ENCODE data around the gene NCOA3.
A peak's percentile ranks its signal among the peaks of the same experiment; 100 is the strongest.

Gene NCOA3

DNA sequence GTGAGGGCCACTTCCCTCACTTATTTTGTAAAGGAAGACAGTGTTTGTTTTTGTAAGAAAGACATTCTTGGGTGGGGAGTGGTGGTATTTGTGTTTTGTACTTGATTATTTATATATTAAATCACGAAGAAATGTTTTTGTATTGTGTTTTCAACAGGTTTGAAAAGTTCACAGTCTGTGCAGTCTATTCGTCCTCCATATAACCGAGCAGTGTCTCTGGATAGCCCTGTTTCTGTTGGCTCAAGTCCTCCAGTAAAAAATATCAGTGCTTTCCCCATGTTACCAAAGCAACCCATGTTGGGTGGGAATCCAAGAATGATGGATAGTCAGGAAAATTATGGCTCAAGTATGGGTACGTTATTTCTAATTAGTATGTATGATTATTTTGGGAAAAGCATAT lies 137.2 kb downstream of the NCOA3 start:
- no peak for DNase-seq (ENCODE audit: low spot score)

DNA sequence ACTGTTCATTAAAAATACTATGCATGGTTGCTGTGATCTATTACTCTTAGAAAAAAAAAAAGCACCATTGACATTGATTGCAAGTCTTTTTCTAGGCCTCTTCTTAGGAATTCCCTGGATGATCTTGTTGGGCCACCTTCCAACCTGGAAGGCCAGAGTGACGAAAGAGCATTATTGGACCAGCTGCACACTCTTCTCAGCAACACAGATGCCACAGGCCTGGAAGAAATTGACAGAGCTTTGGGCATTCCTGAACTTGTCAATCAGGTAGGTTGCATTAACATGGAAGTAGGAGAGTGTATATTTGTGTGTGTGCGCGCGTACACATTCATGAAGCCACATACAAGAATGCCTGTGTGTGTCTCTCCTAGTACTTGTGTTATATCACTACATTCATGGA lies 140.4 kb downstream of the NCOA3 start:
- DNase-seq (ENCODE audit: low spot score): no peak

DNA sequence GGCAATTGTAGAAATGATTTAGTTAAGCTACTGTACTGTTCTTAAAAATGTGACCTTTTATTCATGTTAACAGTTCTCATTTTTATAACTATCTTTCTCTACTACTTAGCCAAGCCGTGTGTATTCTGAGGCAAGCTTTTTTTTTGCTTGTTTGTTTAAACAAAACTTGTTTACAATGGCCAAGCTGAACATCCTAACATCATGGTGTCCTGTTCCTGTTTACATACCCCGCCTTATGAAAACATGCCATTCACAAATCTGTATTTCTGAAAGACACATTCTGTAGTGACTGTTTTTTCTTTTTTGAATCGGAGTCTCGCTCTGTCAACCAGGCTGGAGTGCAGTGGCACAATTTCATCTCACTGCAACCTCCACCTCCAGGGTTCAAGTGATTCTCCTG lies 140.9 kb downstream of the NCOA3 start:
- no peak for DNase-seq (ENCODE audit: low spot score)

DNA sequence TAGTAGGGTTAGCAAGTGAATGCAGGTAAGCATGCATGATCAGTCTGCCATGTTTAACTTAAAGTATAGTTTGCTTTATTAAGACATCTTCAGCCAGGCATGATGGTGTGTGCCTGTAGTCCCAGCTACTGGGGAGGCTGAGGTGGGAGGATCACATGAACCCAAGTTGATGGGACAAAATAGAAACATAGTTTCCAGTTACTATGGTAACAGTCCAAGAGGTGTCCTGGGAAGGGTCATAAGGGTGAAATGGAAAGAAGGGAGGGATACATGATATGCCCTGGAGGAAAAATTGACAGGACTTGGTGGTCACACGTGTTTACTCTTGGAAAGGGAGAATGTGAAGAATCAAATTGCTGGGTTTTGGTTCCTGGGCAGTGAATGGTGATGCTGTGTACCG lies 143.9 kb downstream of the NCOA3 start:
- DNase-seq (ENCODE audit: low spot score): no peak

DNA sequence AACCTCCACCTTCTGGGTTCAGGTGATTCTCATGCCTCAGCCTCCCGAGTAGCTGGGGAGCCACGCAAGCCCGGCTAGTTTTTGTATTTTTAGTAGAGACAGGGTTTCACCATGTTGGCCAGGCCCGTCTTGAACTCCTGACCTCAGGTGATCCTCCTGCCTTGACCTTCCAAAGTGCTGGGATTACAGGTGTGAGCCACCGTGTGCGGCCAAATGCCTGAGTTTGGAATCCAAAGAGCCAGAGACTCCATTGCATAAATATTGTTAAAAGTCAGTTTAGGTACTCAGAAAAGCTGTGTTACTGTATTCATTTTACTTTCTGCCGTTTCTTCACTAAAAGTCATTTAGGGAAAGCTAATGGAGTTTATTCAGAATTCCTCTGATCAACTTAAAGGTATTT lies 146.3 kb downstream of the NCOA3 start:
- DNase-seq (ENCODE audit: low spot score): no peak

DNA sequence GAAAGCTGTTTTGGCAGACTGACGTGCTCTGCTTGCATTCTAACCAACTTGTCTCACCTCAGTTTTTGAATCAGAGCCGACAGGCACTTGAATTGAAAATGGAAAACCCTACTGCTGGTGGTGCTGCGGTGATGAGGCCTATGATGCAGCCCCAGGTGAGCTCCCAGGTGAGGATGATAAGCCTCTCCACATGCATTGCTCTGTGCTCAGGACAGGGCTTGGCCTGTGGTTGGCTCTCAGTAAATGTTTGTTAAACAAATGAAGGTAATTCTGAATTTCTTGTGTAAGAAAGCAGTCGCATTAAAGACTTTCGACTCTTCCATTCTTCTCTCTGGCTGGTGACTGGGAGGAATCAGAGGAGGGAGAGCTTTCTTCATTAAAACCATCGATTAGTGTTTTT lies 147.3 kb downstream of the NCOA3 start:
- no peak for DNase-seq (ENCODE audit: low spot score)

DNA sequence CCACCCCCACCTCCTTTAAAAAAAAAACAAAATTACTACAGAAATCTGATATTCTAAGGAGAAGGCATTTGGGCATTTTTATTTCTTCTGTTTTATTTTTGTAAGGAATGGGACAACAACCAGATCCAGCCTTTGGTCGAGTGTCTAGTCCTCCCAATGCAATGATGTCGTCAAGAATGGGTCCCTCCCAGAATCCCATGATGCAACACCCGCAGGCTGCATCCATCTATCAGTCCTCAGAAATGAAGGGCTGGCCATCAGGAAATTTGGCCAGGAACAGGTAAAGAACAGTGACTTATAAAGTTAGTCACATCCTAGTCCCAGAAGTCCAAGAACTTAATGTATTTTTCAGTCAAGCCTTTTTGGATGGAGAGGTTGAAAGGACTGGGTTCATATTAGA lies 150.6 kb downstream of the NCOA3 start:
- DNase-seq (ENCODE audit: low spot score): no peak

DNA sequence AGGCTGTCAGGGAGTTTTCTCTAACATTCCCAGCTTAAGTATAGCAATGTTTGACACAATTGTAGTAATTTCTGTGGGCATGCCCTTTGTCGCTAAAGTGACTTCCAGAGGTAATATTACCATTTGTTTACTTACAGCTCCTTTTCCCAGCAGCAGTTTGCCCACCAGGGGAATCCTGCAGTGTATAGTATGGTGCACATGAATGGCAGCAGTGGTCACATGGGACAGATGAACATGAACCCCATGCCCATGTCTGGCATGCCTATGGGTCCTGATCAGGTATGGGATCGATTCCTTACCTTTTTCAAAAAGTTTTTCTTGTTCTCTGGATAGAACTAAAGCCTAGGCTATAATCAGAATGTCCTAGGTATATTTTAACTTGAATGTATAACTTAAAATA lies 151.1 kb downstream of the NCOA3 start:
- DNase-seq (ENCODE audit: low spot score): no peak

DNA sequence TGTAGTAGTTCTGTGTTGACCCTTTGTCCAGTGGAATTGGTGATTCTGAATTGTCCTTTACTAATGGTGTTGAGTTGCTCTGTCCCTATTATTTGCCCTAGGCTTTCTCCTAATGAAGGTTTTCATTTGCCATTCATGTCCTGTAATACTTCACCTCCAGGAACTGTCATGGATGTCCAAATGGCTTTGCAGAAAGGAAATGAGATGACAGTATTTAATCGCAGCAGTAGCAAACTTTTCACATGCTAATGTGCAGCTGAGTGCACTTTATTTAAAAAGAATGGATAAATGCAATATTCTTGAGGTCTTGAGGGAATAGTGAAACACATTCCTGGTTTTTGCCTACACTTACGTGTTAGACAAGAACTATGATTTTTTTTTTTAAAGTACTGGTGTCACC lies 152.2 kb downstream of the NCOA3 start:
- no peak for DNase-seq (ENCODE audit: low spot score)

DNA sequence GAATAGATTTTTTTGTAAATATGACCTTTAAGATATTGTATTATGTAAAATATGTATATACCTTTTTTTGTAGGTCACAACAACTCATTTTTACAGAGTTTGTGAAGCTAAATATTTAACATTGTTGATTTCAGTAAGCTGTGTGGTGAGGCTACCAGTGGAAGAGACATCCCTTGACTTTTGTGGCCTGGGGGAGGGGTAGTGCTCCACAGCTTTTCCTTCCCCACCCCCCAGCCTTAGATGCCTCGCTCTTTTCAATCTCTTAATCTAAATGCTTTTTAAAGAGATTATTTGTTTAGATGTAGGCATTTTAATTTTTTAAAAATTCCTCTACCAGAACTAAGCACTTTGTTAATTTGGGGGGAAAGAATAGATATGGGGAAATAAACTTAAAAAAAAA lies 152.7 kb downstream of the NCOA3 start:
- no peak for DNase-seq (ENCODE audit: low spot score)

DNA sequence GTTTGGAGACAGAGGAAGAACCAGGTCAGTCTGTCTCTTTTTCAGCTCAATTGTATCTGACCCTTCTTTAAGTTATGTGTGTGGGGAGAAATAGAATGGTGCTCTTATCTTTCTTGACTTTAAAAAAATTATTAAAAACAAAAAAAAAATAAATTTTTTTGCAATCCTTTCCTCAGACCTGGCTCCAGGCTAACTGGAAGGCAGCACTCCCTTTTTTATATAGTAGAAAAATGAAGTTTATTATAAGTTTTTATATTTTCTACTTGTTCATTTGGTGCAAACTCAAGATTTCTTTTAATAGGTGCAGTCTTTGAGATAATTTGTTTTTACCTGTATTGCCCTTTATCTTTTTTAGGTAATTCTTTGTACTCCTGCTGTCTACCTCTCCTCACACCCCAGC lies 153.9 kb downstream of the NCOA3 start:
- no peak for DNase-seq (ENCODE audit: low spot score)

DNA sequence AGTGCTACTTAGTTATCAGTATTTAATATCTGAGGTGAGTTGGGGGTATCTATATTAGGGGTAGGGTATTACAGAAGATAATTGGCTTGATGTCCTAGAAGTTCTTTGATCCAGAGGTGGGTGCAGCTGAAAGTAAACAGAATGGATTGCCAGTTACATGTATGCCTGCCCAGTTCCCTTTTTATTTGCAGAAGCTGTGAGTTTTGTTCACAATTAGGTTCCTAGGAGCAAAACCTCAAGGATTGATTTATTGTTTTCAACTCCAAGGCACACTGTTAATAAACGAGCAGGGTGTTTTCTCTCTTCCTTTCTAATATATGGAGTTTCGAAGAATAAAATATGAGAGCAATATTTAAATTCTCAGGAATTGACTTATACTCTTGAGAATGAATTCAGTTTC lies 154.6 kb downstream of the NCOA3 start:
- no peak for DNase-seq (ENCODE audit: low spot score)

DNA sequence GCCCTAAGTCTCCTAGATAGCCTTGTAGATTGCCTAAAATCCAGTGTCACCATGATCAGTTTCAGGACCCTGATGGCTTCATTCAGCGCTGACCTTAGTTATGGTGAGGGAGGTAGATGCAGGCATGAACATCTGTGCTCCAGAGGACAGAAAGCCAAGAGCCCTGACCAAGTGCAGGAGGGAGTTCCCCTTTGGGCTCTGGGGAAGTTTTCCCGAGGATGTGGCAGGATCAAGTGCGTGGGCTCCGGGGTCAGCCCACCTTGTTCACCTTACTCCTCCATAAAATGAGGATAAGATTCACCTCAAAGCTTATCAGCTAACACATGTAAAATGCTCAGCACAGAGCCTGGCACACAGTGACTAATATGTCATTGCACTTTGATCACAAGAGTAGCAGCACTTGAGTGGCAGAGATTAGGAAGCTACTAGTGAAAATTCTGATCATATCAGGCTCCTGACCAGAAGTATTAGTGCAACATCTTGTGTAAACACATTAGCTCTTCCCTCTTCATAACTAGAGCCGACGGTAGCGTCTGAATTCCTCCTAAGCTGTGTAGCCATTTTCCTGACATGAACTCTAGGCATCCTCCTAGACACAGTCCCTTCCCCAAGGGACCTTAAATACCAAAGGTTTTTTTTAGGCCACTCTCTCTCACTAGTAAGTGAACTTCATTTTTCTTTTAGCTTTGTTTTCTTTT lies 158.4 kb downstream of the NCOA3 start:
- DNase-seq (ENCODE audit: low spot score): no peak

DNA sequence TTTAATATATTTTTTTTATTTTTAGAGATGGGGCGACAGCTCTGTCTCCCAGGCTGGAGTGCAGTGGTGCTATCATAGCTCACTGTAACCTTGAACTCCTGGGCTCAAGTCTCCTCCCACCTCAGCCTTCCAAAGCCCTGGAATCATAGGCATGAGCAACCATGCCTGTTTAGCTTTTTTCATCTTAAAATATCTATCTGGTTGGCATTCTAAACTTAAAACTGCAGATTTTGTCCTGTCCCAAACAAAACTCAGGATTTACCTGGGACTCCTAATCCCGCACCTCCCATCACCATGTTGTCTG lies 158.9 kb downstream of the NCOA3 start:
- DNase-seq (ENCODE audit: low spot score): no peak

DNA sequence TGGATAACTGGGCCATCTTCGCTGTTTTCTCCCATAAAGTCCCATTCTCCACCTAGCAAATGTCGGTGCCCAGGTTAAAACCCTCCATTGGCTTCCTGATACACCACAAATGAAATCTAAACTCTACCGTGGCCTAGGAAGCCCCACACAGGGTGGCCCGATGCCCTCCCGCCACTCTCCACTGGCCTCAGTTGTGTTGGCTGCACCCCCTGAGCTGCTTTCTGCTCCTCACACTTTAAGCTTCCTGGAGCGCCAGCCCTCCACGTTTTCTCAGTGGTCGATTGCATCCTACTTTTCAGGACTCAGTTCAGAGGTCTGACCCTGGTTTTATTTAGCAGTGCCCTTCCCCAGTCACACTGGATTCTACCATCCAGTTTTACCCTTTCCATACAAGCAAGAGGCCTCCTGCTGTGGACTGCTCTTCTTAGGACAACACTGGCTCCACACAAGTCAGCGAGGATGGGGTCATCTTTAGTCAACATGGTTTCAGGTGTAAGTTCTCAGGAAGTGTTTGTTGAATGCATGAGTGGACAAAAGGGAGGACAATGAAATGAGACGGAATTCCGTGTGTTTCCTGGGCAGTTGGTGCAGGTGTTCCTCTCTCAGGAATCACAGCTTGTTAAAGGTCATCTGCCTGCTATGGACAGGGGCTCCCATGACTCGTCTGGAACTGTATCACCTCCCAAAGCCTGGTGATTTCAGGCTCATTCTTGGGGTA lies 159.5 kb downstream of the NCOA3 start:
- DNase-seq (ENCODE audit: low spot score): no peak

DNA sequence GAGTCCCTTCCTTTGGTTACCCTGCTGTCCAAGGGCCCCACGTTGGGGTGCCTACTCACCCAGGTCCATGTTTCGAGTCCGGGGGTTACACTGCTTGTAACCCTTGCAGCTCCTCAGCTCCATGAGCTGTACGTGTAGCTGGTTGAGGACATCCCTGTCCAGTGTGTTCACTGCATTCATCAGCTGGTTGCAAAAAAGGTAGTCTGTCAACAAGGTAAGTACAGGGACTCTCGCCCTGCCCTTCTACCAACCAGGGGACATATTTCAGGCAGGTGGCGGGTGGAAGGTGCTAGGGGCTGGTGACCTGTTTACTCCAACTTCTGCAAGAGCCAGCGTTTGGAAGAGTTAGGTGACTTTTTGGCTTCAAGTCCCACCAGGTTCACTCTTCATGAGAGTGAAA lies 160.0 kb downstream of the NCOA3 start:
- DNase-seq (ENCODE audit: low spot score): no peak

DNA sequence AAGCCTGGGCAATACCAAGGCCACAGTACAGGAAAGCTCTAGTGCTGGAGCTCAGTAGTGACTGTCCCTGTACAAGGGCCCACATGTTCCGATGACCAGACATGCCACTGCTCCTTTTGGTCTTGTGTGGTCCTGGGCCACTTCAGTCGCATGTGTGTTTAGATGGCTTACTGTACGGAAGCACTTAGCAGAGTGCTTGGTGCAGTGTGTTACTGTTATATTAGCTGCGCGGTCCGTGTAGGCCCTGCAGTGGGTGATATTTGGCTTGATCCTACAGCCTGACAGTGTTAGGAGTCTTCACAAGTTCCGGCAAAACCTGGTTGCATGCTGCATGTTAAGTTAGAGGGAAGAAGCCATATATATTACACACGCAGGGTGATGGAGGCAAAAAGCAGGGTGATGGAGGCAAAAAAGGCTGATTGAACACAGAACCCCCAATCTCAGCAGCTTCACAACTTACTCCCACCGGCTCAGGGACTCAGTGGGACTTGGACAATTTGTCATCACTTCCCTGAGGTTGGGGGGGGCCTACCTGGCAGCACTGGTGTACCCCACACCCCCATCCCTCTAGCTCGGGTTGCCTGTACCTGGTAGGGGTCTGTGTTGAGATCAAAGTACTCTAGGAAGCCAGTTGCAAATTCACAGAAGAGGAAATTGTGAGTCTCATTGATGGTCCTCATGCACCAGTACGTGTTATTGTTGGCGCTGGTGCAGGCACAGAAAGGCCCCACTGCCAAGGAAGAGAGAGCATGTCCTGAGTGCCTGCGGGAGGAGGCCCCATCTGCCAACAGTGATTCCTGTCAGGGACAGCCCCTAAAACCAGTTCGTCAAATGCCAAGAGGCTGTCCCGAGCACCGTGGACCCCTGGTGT lies 161.0 kb downstream of the NCOA3 start:
- no peak for DNase-seq (ENCODE audit: low spot score)

DNA sequence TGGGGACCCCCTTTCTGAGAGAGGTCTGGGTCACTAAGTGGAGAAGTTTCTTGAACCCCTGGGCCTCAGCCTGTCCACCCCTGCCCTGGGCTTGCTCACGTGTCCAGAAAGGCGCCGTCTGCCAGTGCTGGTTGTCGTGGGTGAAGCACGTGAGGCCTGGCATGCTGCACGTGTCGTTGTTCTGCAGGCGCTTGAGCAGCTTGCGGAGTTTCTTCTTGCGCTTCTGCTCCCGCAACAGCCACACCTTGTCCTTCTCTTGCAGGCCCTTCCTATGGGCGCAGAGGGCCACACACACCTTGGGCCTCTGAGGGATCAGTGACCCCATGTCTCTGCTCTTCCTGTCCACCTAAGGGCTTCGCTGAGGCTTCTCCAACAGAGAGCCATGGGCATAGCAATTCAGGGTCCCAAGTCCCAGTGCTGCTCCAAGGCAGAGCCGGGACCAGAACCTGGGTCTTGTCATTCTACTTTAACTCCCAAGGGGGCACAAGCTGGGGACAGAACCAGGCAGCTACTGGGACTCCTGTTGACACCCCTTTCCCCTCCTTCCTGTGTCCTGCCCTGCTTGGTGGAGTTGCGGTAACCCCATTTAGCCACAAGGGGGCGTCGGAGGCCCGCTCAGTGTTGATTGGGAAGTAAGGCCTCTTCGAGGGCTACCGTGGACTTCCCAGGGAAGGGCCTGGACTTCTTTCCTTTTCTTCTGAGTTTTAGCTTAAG lies 161.8 kb downstream of the NCOA3 start:
- DNase-seq (ENCODE audit: low spot score): peak; percentile 74

DNA sequence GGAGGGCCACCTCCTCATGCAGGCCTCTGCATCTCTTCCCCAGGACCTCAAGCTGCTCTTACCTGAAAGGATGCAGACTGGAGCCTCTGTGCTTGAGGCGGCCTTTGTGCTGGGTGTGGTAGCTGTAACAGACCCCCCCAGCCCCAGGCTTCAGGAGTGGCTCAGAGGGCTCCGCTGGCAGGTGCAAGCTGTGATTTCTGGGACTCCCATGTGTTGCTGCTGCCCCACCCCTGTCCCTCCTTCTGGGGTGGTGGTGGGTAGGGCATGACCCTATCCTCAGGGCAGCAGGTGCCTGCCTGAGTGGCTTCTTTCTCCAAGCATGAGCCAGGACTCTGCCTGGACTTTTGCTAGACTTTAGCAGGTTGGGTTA lies 162.4 kb downstream of the NCOA3 start:
- DNase-seq (ENCODE audit: low spot score): no peak

DNA sequence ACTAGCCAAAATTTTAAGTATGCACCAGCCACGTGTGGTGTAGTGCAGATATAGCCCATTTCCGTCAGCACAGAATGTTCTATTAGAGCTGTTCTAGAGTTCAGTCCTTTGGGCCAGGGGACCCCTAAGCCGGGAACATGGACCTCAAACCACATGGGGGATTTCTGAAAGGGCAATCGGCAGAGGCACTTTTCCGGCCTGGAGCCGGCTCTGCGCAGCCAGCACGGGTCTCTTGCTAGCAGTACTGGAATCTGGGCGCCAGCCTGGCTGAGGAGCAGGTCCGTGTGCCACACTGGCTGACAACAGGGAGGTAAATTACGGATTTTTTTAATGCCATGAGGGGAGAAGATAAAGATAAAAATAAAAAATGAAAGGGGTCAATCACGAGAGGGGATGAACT lies 163.1 kb downstream of the NCOA3 start:
- DNase-seq (ENCODE audit: low spot score): no peak

DNA sequence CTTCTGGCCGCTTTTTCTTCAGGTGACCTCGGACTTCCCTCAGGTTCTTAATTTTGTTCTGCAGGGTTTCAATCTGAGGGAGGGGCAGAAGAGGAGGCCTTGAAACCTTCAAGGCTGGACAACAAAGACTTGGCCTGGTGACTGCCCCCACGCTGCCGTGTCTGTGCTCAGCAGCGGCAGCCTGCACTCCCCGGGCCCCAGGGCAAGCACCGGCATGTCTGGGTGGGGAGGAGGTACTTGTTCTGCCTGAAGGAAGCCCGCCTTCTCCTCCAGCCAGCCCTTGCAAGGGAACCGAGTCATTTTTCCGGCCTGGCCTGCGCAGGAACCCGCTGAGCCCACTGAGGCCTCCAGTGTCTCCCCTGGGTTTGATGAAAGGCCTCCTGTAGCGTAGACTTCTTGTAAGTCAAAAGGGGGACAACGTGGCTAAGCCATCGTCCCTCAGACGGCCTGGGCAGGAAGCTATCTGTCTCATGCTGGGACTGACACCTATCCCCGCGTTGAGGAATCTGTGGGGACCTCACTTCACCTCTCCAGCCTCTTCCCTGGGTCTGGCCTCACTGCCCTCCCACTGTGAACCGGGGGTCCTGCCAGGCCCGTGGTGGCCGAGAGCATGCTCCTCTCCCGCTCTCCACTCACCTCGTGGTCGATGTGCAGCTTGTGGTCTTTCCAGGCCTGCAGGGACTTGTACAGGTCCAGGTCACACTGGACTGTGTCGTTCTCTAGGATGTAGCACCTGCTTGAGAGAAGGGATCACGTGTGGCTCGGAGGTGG lies 163.7 kb downstream of the NCOA3 start:
- DNase-seq (ENCODE audit: low spot score): no peak

DNA sequence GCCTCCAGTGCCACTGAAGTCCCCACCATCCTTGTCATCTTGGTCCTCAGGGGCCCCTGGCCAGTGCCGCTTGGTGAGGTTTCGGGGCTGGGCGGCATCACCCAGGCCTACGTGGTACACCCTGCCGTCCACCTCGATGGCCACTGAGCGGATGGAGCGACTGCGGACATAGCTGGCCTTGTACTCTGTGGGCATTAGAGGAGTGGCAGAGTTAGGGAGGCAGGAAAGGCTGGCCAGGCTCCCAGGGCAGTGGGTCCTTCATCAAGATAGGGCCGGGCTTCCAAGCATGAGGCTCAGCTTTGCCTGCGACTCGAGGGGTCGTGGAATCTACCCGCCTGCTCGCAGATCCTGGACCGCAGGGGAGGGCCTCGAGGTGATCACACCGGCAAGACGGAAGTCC lies 164.6 kb downstream of the NCOA3 start:
- no peak for DNase-seq (ENCODE audit: low spot score)

All from CD4-positive, alpha-beta T cell treated with Interleukin-2 at 100 ng/mL for 4 hours (primary cell).